Measurements from ENCODE around the gene PAQR8. TPM values are rescaled to one million over a fixed set of nuclear protein-coding genes. Genes with fewer than 3 reads are reported as not detected.
"Not testable (repeated sequence)": the region's sequence is repeated elsewhere in the genome, so short reads cannot be mapped to it uniquely, and the experiment has no call there.

Gene PAQR8
- total and polyA plus RNA-seq, 11 donors = 1.3 to 7.5 (median 3.6) TPM

DNA sequence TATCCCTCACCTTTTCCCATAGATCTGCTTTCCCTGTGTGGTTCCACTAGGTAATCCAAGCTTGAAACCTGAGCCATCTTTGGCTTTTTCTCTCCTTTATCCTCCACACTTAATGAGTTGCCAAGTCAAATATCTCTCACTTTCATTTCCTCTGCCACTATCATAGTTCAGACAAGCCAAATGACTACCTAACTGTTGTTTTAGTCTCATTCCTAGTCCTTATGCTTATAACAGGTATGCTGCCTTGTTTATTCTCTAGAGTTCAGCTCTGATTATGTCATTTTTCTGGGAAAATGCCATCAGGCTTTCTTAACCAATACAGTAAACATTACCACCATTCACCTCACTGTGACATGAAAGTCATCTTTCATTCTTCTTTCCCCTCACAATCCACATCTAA is 64.7 kb downstream of the PAQR8 start:
- H3K36me3 ChIP-seq = peaks cover 0 to 19% (median 4%) of the 10 kb centered on the region in 9 donors
- no peak for DNase-seq
- TF ChIP-seq POLR2A (IDR thresholded peaks at IDR 0.05) = no peak
- TF ChIP-seq, protein P1, sequence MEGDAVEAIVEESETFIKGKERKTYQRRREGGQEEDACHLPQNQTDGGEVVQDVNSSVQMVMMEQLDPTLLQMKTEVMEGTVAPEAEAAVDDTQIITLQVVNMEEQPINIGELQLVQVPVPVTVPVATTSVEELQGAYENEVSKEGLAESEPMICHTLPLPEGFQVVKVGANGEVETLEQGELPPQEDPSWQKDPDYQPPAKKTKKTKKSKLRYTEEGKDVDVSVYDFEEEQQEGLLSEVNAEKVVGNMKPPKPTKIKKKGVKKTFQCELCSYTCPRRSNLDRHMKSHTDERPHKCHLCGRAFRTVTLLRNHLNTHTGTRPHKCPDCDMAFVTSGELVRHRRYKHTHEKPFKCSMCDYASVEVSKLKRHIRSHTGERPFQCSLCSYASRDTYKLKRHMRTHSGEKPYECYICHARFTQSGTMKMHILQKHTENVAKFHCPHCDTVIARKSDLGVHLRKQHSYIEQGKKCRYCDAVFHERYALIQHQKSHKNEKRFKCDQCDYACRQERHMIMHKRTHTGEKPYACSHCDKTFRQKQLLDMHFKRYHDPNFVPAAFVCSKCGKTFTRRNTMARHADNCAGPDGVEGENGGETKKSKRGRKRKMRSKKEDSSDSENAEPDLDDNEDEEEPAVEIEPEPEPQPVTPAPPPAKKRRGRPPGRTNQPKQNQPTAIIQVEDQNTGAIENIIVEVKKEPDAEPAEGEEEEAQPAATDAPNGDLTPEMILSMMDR (IDR thresholded peaks at IDR 0.05) = no peak
- ATAC-seq = no peak
- H3K9me3 ChIP-seq = peaks cover 0 to 4% (median 0%) of the 10 kb centered on the region in 12 donors
- H3K4me1 ChIP-seq = peaks cover 0 to 14% (median 0%) of the 10 kb centered on the region in 12 donors
- no peak overlapping the region for H3K4me3 ChIP-seq
- intact Hi-C loops (cut with DNase I) = loop anchor here in 1 of 10 donors (10.0 kb wide), 1 partner anchor 148 kb away; the partner anchor contains the start of gene TRAM2
- no peak overlapping the region for H3K27ac ChIP-seq
- H3K27me3 ChIP-seq = no peaks in the 10 kb centered on the region

DNA sequence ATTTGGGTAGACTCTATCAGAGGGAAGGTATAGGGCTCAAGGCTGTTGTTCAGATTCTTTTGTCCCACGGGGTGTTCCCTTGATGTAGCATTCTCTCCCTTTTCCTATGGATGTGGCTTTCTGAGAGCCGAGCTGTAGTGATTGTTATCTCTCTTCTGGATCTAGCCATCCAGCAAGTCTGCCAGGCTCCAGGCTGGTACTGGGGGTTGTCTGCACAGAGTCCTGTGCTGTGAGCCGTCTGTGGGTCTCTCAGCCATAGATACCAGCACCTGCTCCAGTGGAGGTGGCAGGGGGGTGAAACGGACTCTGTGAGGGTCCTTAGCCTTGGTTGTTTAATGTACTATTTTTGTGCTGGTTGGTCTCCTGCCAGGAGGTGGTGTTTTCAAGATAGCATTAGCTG is 71.3 kb downstream of the PAQR8 start:
- not testable (repeated sequence) for DNase-seq, H3K4me3 ChIP-seq, ATAC-seq, H3K27me3 ChIP-seq, H3K9me3 ChIP-seq, H3K4me1 ChIP-seq, H3K27ac ChIP-seq
- intact Hi-C loops (cut with DNase I) = loop anchor here in 1 of 10 donors (5.0 kb wide), 1 partner anchor 34 kb away; no protein-coding TSS in a partner anchor
- H3K36me3 ChIP-seq = peaks cover 0 to 24% (median 0%) of the 10 kb centered on the region in 9 donors
- WGBS, 4 donors = 64 to 93% (median 71%) methylated on average over 4 of the region's 4 CpGs

DNA sequence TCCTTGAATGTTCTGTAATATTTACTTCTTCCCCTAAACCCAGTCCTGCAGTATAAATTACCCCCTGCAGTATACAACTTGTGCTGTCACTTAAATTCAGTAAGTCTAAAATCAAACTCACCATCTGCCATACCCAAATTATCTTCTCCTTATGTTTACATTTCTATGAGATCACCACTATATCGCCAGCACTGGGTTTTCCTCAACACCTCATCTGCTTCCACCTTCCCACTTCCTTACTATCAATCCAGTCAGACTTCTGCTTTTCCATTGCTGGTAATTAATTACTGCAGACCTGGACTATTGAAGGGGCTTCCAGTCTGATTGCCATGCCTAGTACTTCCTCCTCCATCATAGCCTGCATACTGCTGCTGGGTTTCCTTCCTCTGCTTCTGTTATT is 73.4 kb downstream of the PAQR8 start:
- Histone ChIP-seq H3K4me3 (no peak overlapping the region), H3K9me3 (no peaks in the 10 kb centered on the region), H3K27me3 (no peaks in the 10 kb centered on the region), H3K27ac (no peak overlapping the region), H3K36me3 (peaks cover 0 to 34% (median 4%) of the 10 kb centered on the region in 9 donors), H3K4me1 (no peaks in the 10 kb centered on the region)
- intact Hi-C loops (cut with DNase I) = loop anchor here in 1 of 10 donors (5.0 kb wide), 1 partner anchor 37 kb away; no protein-coding TSS in a partner anchor
- DNase-seq = no peak
- TF ChIP-seq, protein P1 (IDR thresholded peaks at IDR 0.05) = no peak
- TF ChIP-seq POLR2A (IDR thresholded peaks at IDR 0.05) = no peak
- WGBS, 4 donors = 78 to 87% (median 83%) methylated on average over 1 of the region's 1 CpG
- no peak for ATAC-seq

DNA sequence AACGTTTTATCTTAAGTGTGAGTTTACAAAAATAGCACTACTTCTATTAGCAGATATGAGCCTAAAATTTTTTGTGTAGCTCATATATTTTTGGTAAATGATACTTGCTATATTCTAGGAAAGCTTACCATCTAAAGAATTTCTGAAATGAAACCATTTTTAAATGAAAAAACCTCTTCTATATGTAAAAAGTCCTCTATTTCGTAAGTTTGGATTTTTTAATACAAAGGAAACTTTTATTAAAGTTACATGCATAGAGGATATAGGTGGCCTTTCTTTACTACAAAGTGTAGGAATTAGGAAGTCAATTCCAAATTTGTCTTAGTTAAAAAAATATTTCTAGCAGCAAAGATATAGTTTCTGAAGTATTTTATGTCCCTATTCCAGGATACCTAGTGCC is 77.0 kb downstream of the PAQR8 start:
- no peak for ATAC-seq
- WGBS, 4 donors = 65 to 72% (median 68%) methylated on average over 2 of the region's 2 CpGs

More for the DNA sequence above, 77.0 kb downstream of the PAQR8 start:
- TF ChIP-seq, protein P1 (IDR thresholded peaks at IDR 0.05) = no peak
- no peak for TF ChIP-seq POLR2A (IDR thresholded peaks at IDR 0.05)
- no peaks in the 10 kb centered on the region for H3K4me1 ChIP-seq
- no peaks in the 10 kb centered on the region for H3K27me3 ChIP-seq
- intact Hi-C loops (cut with DNase I) = loop anchor here in 1 of 10 donors (5.0 kb wide), 1 partner anchor 33 kb away; no protein-coding TSS in a partner anchor
- no peak overlapping the region for H3K4me3 ChIP-seq
- H3K36me3 ChIP-seq = peaks cover 0 to 36% (median 4%) of the 10 kb centered on the region in 9 donors
- no peak overlapping the region for H3K27ac ChIP-seq
- no peak for DNase-seq
- H3K9me3 ChIP-seq = peaks cover 0 to 5% (median 0%) of the 10 kb centered on the region in 12 donors

All from heart left ventricle (tissue), 16 donors.